Caki2 (cell line): ENCODE data around the gene PTPN1. TPM values are rescaled to one million over a fixed set of nuclear protein-coding genes. Genes with fewer than 3 reads are reported as not detected.
"Not testable (repeated sequence)": the region's sequence is repeated elsewhere in the genome, so short reads cannot be mapped to it uniquely, and the experiment has no call there.

Experiments used
- DNase-seq: peaks from one replicate; pipeline ENCODE4 v3.0.0-alpha.2; 2015; ENCODE audit warnings: low read depth
- in situ Hi-C: cut with HindIII; loops from 2 replicates; pipeline ENCODE4 v1.10.0; 2016; ENCODE audit warnings: low sequenced_read_pairs, low pct_unique_long_range_greater_than_20kb, mixed read lengths
- total RNA-seq: library from RNA; depleted of rRNA; stranded (reverse); fragments of >200 nt; shearing (Covaris generic); gene quantifications from 2 replicates; pipeline ENCODE4 v1.2.3, GENCODE V29; 2014; ENCODE audit warnings: low replicate concordance

PTPN1 gene
- total RNA-seq, 1 experiment from 2014 or later: 28.2 TPM

- no peak for DNase-seq
- in situ Hi-C loops: no loop called here
Measured at GRCh38 chr20:50506270-50506579, 4.0 kb upstream of the PTPN1 start.

- in situ Hi-C loops, DNase-seq: not testable (repeated sequence)
Measured at GRCh38 chr20:50507745-50508144, 2.4 kb upstream of the PTPN1 start.

- in situ Hi-C loops: no loop called here
- DNase-seq: no peak
Measured at GRCh38 chr20:50508171-50508755, 1.9 kb upstream of the PTPN1 start.

GRCh38 chr20:50510706-50511542, 741 bp downstream of the PTPN1 start:
- peak; percentile 11 for DNase-seq
- in situ Hi-C loops: no loop called here

- no peak for DNase-seq
- in situ Hi-C loops: no loop called here
Measured at GRCh38 chr20:50512323-50512722, 2.1 kb downstream of the PTPN1 start.

GRCh38 chr20:50513169-50514034, 3.2 kb downstream of the PTPN1 start:
- DNase-seq: no peak
- in situ Hi-C loops: no loop called here

GRCh38 chr20:50514035-50514337, 3.8 kb downstream of the PTPN1 start:
- in situ Hi-C loops: no loop called here
- no peak for DNase-seq

GRCh38 chr20:50514750-50515149, 4.6 kb downstream of the PTPN1 start:
- no peak for DNase-seq

GRCh38 chr20:50515471-50516106, 5.4 kb downstream of the PTPN1 start:
- no peak for DNase-seq
- in situ Hi-C loops: no loop called here

More at GRCh38 chr20:50514750-50515149, 4.6 kb downstream of the PTPN1 start:
- in situ Hi-C loops: no loop called here

GRCh38 chr20:50516180-50516934, 6.2 kb downstream of the PTPN1 start:
- in situ Hi-C loops: no loop called here
- no peak for DNase-seq

- DNase-seq: no peak
- in situ Hi-C loops: no loop called here
Measured at GRCh38 chr20:50516935-50517816, 7.0 kb downstream of the PTPN1 start.

GRCh38 chr20:50517817-50518154, 7.6 kb downstream of the PTPN1 start:
- DNase-seq: no peak
- in situ Hi-C loops: no loop called here

GRCh38 chr20:50518270-50518721, 8.1 kb downstream of the PTPN1 start:
- in situ Hi-C loops: no loop called here
- DNase-seq: no peak

- no peak for DNase-seq
- in situ Hi-C loops: no loop called here
Measured at GRCh38 chr20:50519036-50519762, 9.0 kb downstream of the PTPN1 start.

GRCh38 chr20:50520222-50520880, 10.2 kb downstream of the PTPN1 start:
- DNase-seq: no peak
- in situ Hi-C loops: no loop called here
